WTC11 (cell line): Measurements from ENCODE around the gene ZNF236.

Experiments used
- ETV6 ChIP-seq: sonication (generic); formaldehyde crosslinking; IDR thresholded peaks from 2 replicates; pipeline ENCODE4 v1.8.1; 2022; ENCODE audit warnings: mild to moderate bottlenecking, missing genetic modification reagents
- ZNF263 ChIP-seq: sonication (generic); formaldehyde crosslinking; IDR thresholded peaks from 2 replicates; pipeline ENCODE4 v1.8.1; 2022; ENCODE audit warnings: low read depth, mild to moderate bottlenecking, moderate library complexity, missing genetic modification reagents
- TF ChIP-seq, protein P1 (sequence below): fragments of 200-600 bp; IDR thresholded peaks from 2 replicates; pipeline ENCODE4 v1.8.0; 2022; ENCODE audit warnings: antibody characterized with exemption
- TF ChIP-seq, protein P2 (sequence below): sonication (generic); formaldehyde crosslinking; IDR thresholded peaks from 2 replicates; pipeline ENCODE4 v1.8.1; 2022; ENCODE audit warnings: low read depth, mild to moderate bottlenecking, moderate library complexity, missing genetic modification reagents, borderline replicate concordance

DNA sequence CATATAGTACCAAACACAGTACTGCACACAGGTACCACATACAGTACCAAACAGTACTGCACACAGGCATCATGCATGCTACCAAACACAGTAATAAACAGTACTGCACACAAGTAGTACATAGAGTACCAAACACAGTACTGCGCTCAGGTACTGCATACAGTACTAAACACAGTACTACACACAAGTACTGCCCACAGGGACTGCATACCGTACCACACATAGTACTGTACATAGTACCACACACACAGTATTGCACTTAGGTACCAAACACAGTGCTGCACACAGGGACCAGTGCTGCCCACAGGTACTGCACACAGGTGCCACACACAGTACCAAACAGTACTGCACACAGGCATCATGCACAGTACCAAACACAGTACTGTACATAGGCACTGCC lies 74.9 kb downstream of the ZNF236 start:
- no peak for TF ChIP-seq ZNF263
- TF ChIP-seq, protein P1, sequence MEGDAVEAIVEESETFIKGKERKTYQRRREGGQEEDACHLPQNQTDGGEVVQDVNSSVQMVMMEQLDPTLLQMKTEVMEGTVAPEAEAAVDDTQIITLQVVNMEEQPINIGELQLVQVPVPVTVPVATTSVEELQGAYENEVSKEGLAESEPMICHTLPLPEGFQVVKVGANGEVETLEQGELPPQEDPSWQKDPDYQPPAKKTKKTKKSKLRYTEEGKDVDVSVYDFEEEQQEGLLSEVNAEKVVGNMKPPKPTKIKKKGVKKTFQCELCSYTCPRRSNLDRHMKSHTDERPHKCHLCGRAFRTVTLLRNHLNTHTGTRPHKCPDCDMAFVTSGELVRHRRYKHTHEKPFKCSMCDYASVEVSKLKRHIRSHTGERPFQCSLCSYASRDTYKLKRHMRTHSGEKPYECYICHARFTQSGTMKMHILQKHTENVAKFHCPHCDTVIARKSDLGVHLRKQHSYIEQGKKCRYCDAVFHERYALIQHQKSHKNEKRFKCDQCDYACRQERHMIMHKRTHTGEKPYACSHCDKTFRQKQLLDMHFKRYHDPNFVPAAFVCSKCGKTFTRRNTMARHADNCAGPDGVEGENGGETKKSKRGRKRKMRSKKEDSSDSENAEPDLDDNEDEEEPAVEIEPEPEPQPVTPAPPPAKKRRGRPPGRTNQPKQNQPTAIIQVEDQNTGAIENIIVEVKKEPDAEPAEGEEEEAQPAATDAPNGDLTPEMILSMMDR = no peak
- TF ChIP-seq, protein P2, sequence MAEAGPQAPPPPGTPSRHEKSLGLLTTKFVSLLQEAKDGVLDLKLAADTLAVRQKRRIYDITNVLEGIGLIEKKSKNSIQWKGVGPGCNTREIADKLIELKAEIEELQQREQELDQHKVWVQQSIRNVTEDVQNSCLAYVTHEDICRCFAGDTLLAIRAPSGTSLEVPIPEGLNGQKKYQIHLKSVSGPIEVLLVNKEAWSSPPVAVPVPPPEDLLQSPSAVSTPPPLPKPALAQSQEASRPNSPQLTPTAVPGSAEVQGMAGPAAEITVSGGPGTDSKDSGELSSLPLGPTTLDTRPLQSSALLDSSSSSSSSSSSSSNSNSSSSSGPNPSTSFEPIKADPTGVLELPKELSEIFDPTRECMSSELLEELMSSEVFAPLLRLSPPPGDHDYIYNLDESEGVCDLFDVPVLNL (CRISPR knock-in tag) = no peak
- no peak for TF ChIP-seq ETV6
